HepG2 (cell line): ENCODE measurements around the gene AP1M2. TPM values are rescaled to one million over a fixed set of nuclear protein-coding genes. Genes with fewer than 3 reads are reported as not detected.

ENCODE experiments used
- ATAC-seq: fragments of 200-7000 bp; cut with Tn5 transposase; 3 replicates; pipeline ENCODE4 v1.9.1; 2020; ENCODE audit warnings: mild to moderate bottlenecking, moderate library complexity
- BruUV-seq: library from RNA; stranded (reverse); fragments of 400-500 nt; replicated peaks from 2 replicates; lab custom pipeline; 2021; lab: Mats Ljungman, UMichigan
- CTCF ChIA-PET: fragments of 300-600 bp; formaldehyde crosslinking; extraction: SDS; loops from one replicate; lab custom pipeline; 2021; ENCODE audit warnings: low total read pairs, inconsistent platforms, low intra/inter-chr PET ratio; lab: Yijun Ruan, JAX
- POLR2A ChIA-PET: fragments of 350-600 bp; sonication (Branson Sonifier 250); formaldehyde crosslinking; loops from one replicate; lab custom pipeline; 2020; ENCODE audit warnings: antibody characterized with exemption, inconsistent platforms; lab: Yijun Ruan, JAX
- DNase-seq: peaks from one replicate; pipeline ENCODE4 v3.0.0-alpha.2; 2015; ENCODE audit warnings: low spot score
- FAIRE-seq: peaks from 3 replicates; lab custom pipeline; 2011; peaks lifted over from hg19 to GRCh38; lab: Jason Lieb, UNC
- H2AFZ ChIP-seq: one replicate; pipeline ENCODE4 v1.6.1; 2011; ENCODE audit warnings: low read length, inconsistent platforms
- H3K27ac ChIP-seq: fragments of 300-600 bp; 3 replicates; pipeline ENCODE4 v1.8.0; 2011; ENCODE audit warnings: mixed run types, mild to moderate bottlenecking, mixed read lengths, low read length, inconsistent platforms; ENCODE audit not compliant: insufficient read depth; ENCODE audit errors: extremely low read length
- H3K27me3 ChIP-seq, 2 experiments: fragments of 200-600 bp in 1 of 2; 2 replicates in 1 of 2; 3 replicates in 1 of 2; pipeline versions ENCODE4 v1.6.0 to v1.8.0; 2011; ENCODE audit warnings: low read length in 2 of 2, mild to moderate bottlenecking in 2 of 2, moderate library complexity in 2 of 2, inconsistent platforms in 1 of 2; ENCODE audit not compliant: insufficient read depth in 2 of 2, control insufficient read depth in 1 of 2
- H3K36me3 ChIP-seq, 2 experiments: fragments of 200-600 bp in 1 of 2; replicated peaks in 1 of 2; 2 replicates in 1 of 2; 3 replicates in 1 of 2; pipeline versions ENCODE4 v1.5.1 to v1.8.0; 2011; ENCODE audit warnings: low read length in 2 of 2, inconsistent platforms in 1 of 2; ENCODE audit not compliant: insufficient read depth in 2 of 2, control insufficient read depth in 1 of 2
- H3K4me1 ChIP-seq: 2 replicates; pipeline ENCODE4 v1.5.1; 2012; ENCODE audit warnings: low read length, inconsistent platforms; ENCODE audit not compliant: insufficient read depth
- H3K4me2 ChIP-seq: 2 replicates; pipeline ENCODE4 v1.6.0; 2011; ENCODE audit warnings: low read depth, low read length, inconsistent platforms
- H3K4me3 ChIP-seq, 3 experiments: fragments of 200-600 bp in 1 of 3; sonication (generic), shearing (Covaris generic) in 1 of 3; replicated peaks in 1 of 3; 2 replicates each; pipeline ENCODE4 v1.5.1; 2011 to 2016; ENCODE audit warnings: low read length in 3 of 3, inconsistent platforms in 2 of 3, low read depth in 2 of 3, mild to moderate bottlenecking in 2 of 3, control low read depth in 1 of 3, mixed read lengths in 1 of 3; ENCODE audit not compliant: insufficient read depth in 1 of 3
- H3K79me2 ChIP-seq: one replicate; pipeline ENCODE4 v1.6.1; 2011; ENCODE audit warnings: low read length, inconsistent platforms; ENCODE audit not compliant: insufficient read depth
- H3K9ac ChIP-seq: 2 replicates; pipeline ENCODE4 v1.6.0; 2011; ENCODE audit warnings: mild to moderate bottlenecking, low read depth, low read length, inconsistent platforms; ENCODE audit not compliant: insufficient read depth
- H3K9me3 ChIP-seq: 2 replicates; pipeline ENCODE4 v1.5.1; 2012; ENCODE audit warnings: mild to moderate bottlenecking, low read length
- H4K20me1 ChIP-seq: 2 replicates; pipeline ENCODE4 v1.6.0; 2011; ENCODE audit warnings: inconsistent platforms, mild to moderate bottlenecking, low read length, moderate library complexity; ENCODE audit not compliant: insufficient read depth
- ATF7 ChIP-seq, 2 experiments: fragments of 450-650 bp in 1 of 2; sonication (generic) in 1 of 2; formaldehyde crosslinking in 1 of 2; IDR thresholded peaks; 2 replicates each; pipeline versions ENCODE4 v1.4.0 to v1.6.1; 2016 to 2020; ENCODE audit warnings: antibody characterized with exemption in 1 of 2, mild to moderate bottlenecking in 1 of 2, missing genetic modification reagents in 1 of 2
- MXD4 ChIP-seq: IDR thresholded peaks from 2 replicates; pipeline ENCODE4 v1.6.1; 2016; ENCODE audit warnings: mild to moderate bottlenecking, missing biosample characterization, missing genetic modification reagents
- SMAD9 ChIP-seq: sonication (generic); formaldehyde crosslinking; IDR thresholded peaks from 2 replicates; pipeline ENCODE4 v1.5.1; 2020; ENCODE audit warnings: mild to moderate bottlenecking, missing genetic modification reagents
- ZNF17 ChIP-seq: sonication (generic); formaldehyde crosslinking; IDR thresholded peaks from 2 replicates; pipeline ENCODE4 v1.5.0; 2020; ENCODE audit warnings: mild to moderate bottlenecking, missing genetic modification reagents
- ZNF318 ChIP-seq: sonication (generic); formaldehyde crosslinking; IDR thresholded peaks from 2 replicates; pipeline ENCODE4 v1.4.0; 2020; ENCODE audit warnings: mild to moderate bottlenecking, missing genetic modification reagents
- WGBS: methylation state at CpG from one replicate; pipeline ENCODE4 v1.1.6; 2017; ENCODE audit warnings: low lambda C conversion rate; 5-methylcytosine and 5-hydroxymethylcytosine counted together
- in situ Hi-C: cut with HindIII; loops from 2 replicates; pipeline ENCODE4 v1.10.0; 2017; ENCODE audit warnings: low pct_unique_long_range_greater_than_20kb; ENCODE audit not compliant: extremely low pct_ligation_motif_present
- intact Hi-C: fragments of 100-400 bp; cut with micrococcal nuclease; formaldehyde crosslinking; loops from one replicate; pipeline ENCODE4 v1.10.0; 2022; ENCODE audit not compliant: unreplicated experiment
- polyA plus RNA-seq, 8 experiments: library from polyadenylated mRNA; depleted of rRNA in 3 of 8; stranded (reverse) in 7 of 8; unstranded in 1 of 8; fragments of >200 nt; fragmentation: Illumina TruSeq in 4 of 8; extraction: Trizol in 4 of 8; gene quantifications; 2 replicates each; pipeline versions ENCODE4 v1.2.1 to v1.2.3, GENCODE V29; 2011 to 2016; ENCODE audit warnings: low read depth in 4 of 8, missing spikeins in 1 of 8, mixed read lengths in 1 of 8; ENCODE audit not compliant: insufficient read depth in 1 of 8
- total RNA-seq, 5 experiments: library from RNA; depleted of rRNA; stranded (reverse); fragments of >200 nt; fragmentation: Illumina TruSeq; extraction: Trizol; gene quantifications; 2 replicates each; pipeline ENCODE4 v1.2.3, GENCODE V29; 2016; ENCODE audit warnings: low read depth in 1 of 5
- TF ChIP-seq, protein P1 (sequence below): sonication (generic); formaldehyde crosslinking; IDR thresholded peaks from 2 replicates; pipeline ENCODE4 v1.4.0; 2020; ENCODE audit warnings: mild to moderate bottlenecking, missing genetic modification reagents
- TF ChIP-seq, protein P2 (sequence below): sonication (generic); formaldehyde crosslinking; IDR thresholded peaks from 2 replicates; pipeline ENCODE4 v1.5.1; 2020; ENCODE audit warnings: missing genetic modification reagents, mild to moderate bottlenecking, borderline replicate concordance

Gene AP1M2
- total and polyA plus RNA-seq, 2 of the 13 experiments (the other 11 are each of a cell fraction or from before 2014, with no cell fraction given): 6.3 to 76.8 TPM

- DNase-seq: no peak
- ChIA-PET POLR2A (no interaction called here), CTCF (no interaction called here)
- no peaks in the 10 kb centered on the region for H3K4me1 ChIP-seq
- no peak for ATAC-seq
- intact Hi-C loops: no loop called here
- no TSS peak for BruUV-seq
- H3K4me3 ChIP-seq: no peak overlapping the region
- no peaks in the 10 kb centered on the region for H3K79me2 ChIP-seq
- H3K4me2 ChIP-seq: no peak overlapping the region
- WGBS: 32% methylated on average over 2 of the region's 2 CpGs
- FAIRE-seq: no peak
- H2AFZ ChIP-seq: no peak overlapping the region
- peaks cover 3 to 21% of the 10 kb centered on the region in 2 experiments; a peak in 3 of 5 replicates for H3K27me3 ChIP-seq
- in situ Hi-C loops: no loop called here
- TF ChIP-seq, protein P1, sequence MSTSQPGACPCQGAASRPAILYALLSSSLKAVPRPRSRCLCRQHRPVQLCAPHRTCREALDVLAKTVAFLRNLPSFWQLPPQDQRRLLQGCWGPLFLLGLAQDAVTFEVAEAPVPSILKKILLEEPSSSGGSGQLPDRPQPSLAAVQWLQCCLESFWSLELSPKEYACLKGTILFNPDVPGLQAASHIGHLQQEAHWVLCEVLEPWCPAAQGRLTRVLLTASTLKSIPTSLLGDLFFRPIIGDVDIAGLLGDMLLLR (CRISPR knock-in tag): no peak
- no peak for TF ChIP-seq ZNF318 (CRISPR knock-in tag)
- no peak for TF ChIP-seq MXD4
- TF ChIP-seq ZNF17 (CRISPR knock-in tag): no peak
- TF ChIP-seq ATF7 (IDR thresholded peaks at IDR 0.05): peak; percentile 72
- no peak for TF ChIP-seq ATF7 (CRISPR knock-in tag; IDR thresholded peaks at IDR 0.05)
- TF ChIP-seq, protein P2, sequence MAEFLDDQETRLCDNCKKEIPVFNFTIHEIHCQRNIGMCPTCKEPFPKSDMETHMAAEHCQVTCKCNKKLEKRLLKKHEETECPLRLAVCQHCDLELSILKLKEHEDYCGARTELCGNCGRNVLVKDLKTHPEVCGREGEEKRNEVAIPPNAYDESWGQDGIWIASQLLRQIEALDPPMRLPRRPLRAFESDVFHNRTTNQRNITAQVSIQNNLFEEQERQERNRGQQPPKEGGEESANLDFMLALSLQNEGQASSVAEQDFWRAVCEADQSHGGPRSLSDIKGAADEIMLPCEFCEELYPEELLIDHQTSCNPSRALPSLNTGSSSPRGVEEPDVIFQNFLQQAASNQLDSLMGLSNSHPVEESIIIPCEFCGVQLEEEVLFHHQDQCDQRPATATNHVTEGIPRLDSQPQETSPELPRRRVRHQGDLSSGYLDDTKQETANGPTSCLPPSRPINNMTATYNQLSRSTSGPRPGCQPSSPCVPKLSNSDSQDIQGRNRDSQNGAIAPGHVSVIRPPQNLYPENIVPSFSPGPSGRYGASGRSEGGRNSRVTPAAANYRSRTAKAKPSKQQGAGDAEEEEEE (CRISPR knock-in tag): no peak
- TF ChIP-seq SMAD9 (CRISPR knock-in tag): no peak
- TF ChIP-seq, all 625 proteins: peak for 1
- Histone ChIP-seq H3K9ac (no peak overlapping the region), H3K27ac (no peak overlapping the region), H3K36me3 (no peaks in the 10 kb centered on the region), H4K20me1 (no peaks in the 10 kb centered on the region), H3K9me3 (no peaks in the 10 kb centered on the region)
Measured at GRCh38 chr19:10587839-10588150, 683 bp upstream of the AP1M2 start.
